CD4-positive, alpha-beta T cell (primary cell): ENCODE measurements around the gene VSTM2L. TPM values are rescaled to one million over a fixed set of nuclear protein-coding genes. Genes with fewer than 3 reads are reported as not detected.

Experiments used
- ATAC-seq: fragments of 200-7000 bp; cut with Tn5 transposase; one replicate; pipeline ENCODE4 v1.10.0; 2022; ENCODE audit warnings: mild to moderate bottlenecking; ENCODE audit not compliant: poor library complexity
- CTCF ChIA-PET: fragments of 350-600 bp; sonication (Branson Sonifier 250); formaldehyde crosslinking; loops from one replicate; lab custom pipeline; 2021; ENCODE audit warnings: antibody characterized with exemption, inconsistent platforms; lab: Charles Lee
- POLR2A ChIA-PET: fragments of 350-600 bp; sonication (Branson Sonifier 250); formaldehyde crosslinking; loops from one replicate; lab custom pipeline; 2021; ENCODE audit warnings: antibody characterized with exemption, inconsistent platforms; lab: Charles Lee
- DNase-seq, 14 experiments: peaks; one replicate each; pipeline ENCODE4 v3.0.0-alpha.2; 2013 to 2020; ENCODE audit warnings: mixed read lengths in 2 of 14
- H3K27ac ChIP-seq, 2 donors: one replicate each; pipeline versions ENCODE4 v1.5.1 to v1.7.0; 2013; ENCODE audit warnings: low read length in 2 of 2, low read depth in 1 of 2, mild to moderate bottlenecking in 1 of 2
- H3K27me3 ChIP-seq, 2 experiments: 1 replicate in 1 of 2; 2 replicates in 1 of 2; pipeline versions ENCODE4 v1.6.1 to v1.7.0; 2013; ENCODE audit warnings: low read length in 2 of 2, control low read depth in 1 of 2, mild to moderate bottlenecking in 1 of 2, moderate library complexity in 1 of 2; ENCODE audit not compliant: insufficient read depth in 2 of 2, control insufficient read depth in 1 of 2
- H3K36me3 ChIP-seq: one replicate; pipeline ENCODE4 v1.6.1; 2013; ENCODE audit warnings: low read length, control low read depth; ENCODE audit not compliant: insufficient read depth
- H3K4me1 ChIP-seq: one replicate; pipeline ENCODE4 v1.6.1; 2013; ENCODE audit warnings: low read length, control low read depth; ENCODE audit not compliant: insufficient read depth
- H3K4me3 ChIP-seq: one replicate; pipeline ENCODE4 v1.5.1; 2013; ENCODE audit warnings: mild to moderate bottlenecking, low read length, moderate library complexity
- H3K9me3 ChIP-seq, 2 experiments: 1 replicate in 1 of 2; 2 replicates in 1 of 2; pipeline versions ENCODE4 v1.6.1 to v1.7.0; 2013; ENCODE audit warnings: low read length in 2 of 2, mild to moderate bottlenecking in 2 of 2, control low read depth in 1 of 2, moderate library complexity in 1 of 2; ENCODE audit not compliant: control insufficient read depth in 1 of 2, insufficient read depth in 1 of 2
- H3K27ac Mint-ChIP-seq: one replicate; pipeline ENCODE4 v1.8.0; 2020; ENCODE audit warnings: mixed read lengths
- H3K27me3 Mint-ChIP-seq: one replicate; pipeline ENCODE4 v1.8.0; 2021; ENCODE audit warnings: mixed read lengths
- H3K36me3 Mint-ChIP-seq: one replicate; pipeline ENCODE4 v1.8.0; 2021; ENCODE audit warnings: low read depth, mixed read lengths
- H3K4me1 Mint-ChIP-seq: one replicate; pipeline ENCODE4 v1.8.0; 2021; ENCODE audit warnings: low read depth, mixed read lengths
- H3K4me3 Mint-ChIP-seq: one replicate; pipeline ENCODE4 v1.8.0; 2020; ENCODE audit warnings: mild to moderate bottlenecking, mixed read lengths
- H3K9me3 Mint-ChIP-seq: one replicate; pipeline ENCODE4 v1.8.0; 2020; ENCODE audit warnings: mixed read lengths
- CTCF ChIP-seq: fragments of 200-600 bp; IDR thresholded peaks from one replicate; pipeline ENCODE4 v1.8.0; 2022; ENCODE audit warnings: antibody characterized with exemption, mild to moderate bottlenecking
- intact Hi-C, 2 experiments: fragments of 100-400 bp; cut with DNase I in 1 of 2; cut with micrococcal nuclease in 1 of 2; formaldehyde crosslinking; loops; one replicate each; pipeline versions ENCODE4 v1.15.1 to v1.9.0; 2023 to 2025; cut with DNase I, micrococcal nuclease
- total RNA-seq, 174 experiments: library from RNA in 2 of 174; stranded (reverse) in 2 of 174; gene quantifications; one replicate each; pipeline ENCODE4 v1.2.3 and lab custom pipeline; 2021 to 2026

VSTM2L gene
- total RNA-seq, 2 experiments from 2014 or later, result not detected

GRCh38 chr20:37896932-37897548 is 5.9 kb upstream of the VSTM2L start:
- peaks cover 6% of the 10 kb centered on the region for H3K4me1 Mint-ChIP-seq
- intact Hi-C loops, result no loop called here
- H3K4me3 ChIP-seq, result no peak overlapping the region

GRCh38 chr20:37898233-37899104 is 4.5 kb upstream of the VSTM2L start:
- ChIA-PET POLR2A (interaction anchor here (1.1 kb wide), 1 partner anchor 9 kb away, joined by 3 read pairs; no protein-coding TSS in a partner anchor), CTCF (no interaction called here)
- Mint-ChIP-seq H3K4me3 (no peak overlapping the region), H3K27me3 (peaks cover 35% of the 10 kb centered on the region), H3K4me1 (peaks cover 10% of the 10 kb centered on the region), H3K27ac (no peak overlapping the region), H3K9me3 (no peaks in the 10 kb centered on the region), H3K36me3 (no peaks in the 10 kb centered on the region)
- Histone ChIP-seq H3K27ac (no peak overlapping the region), H3K9me3 (peaks cover 0 to 3% of the 10 kb centered on the region in 2 experiments), H3K4me3 (no peak overlapping the region), H3K4me1 (peaks cover 4% of the 10 kb centered on the region), H3K27me3 (peaks cover 20 to 29% of the 10 kb centered on the region in 2 experiments), H3K36me3 (no peaks in the 10 kb centered on the region)
- ATAC-seq (no peak), DNase-seq (no peak)
- no peak for TF ChIP-seq CTCF
- intact Hi-C loops, result no loop called here

More at GRCh38 chr20:37896932-37897548, 5.9 kb upstream of the VSTM2L start:
- H3K36me3 ChIP-seq, result no peaks in the 10 kb centered on the region
- peaks cover under 1% of the 10 kb centered on the region for H3K4me1 ChIP-seq
- peaks cover 29% of the 10 kb centered on the region for H3K27me3 Mint-ChIP-seq
- ATAC-seq, result no peak
- H3K27ac ChIP-seq, result no peak overlapping the region
- no peak overlapping the region for H3K4me3 Mint-ChIP-seq
- no peak overlapping the region for H3K27ac Mint-ChIP-seq
- peaks cover 0 to 3% of the 10 kb centered on the region in 2 experiments for H3K9me3 ChIP-seq
- ChIA-PET CTCF (no interaction called here), POLR2A (no interaction called here)
- no peaks in the 10 kb centered on the region for H3K36me3 Mint-ChIP-seq
- no peaks in the 10 kb centered on the region for H3K9me3 Mint-ChIP-seq
- H3K27me3 ChIP-seq, result peaks cover 15 to 18% of the 10 kb centered on the region in 2 experiments
- TF ChIP-seq CTCF, result no peak
- DNase-seq, result no peak

- no peak for TF ChIP-seq CTCF
- CTCF ChIA-PET, result no interaction called here
Measured at GRCh38 chr20:37899105-37900045, 3.6 kb upstream of the VSTM2L start.

More at GRCh38 chr20:37899105-37900045, 3.6 kb upstream of the VSTM2L start:
- DNase-seq (no peak), ATAC-seq (no peak)
- H3K4me3 ChIP-seq, result no peak overlapping the region
- no peaks in the 10 kb centered on the region for H3K36me3 Mint-ChIP-seq
- H3K4me1 ChIP-seq, result peaks cover 4% of the 10 kb centered on the region
- peaks cover 44% of the 10 kb centered on the region for H3K27me3 Mint-ChIP-seq
- no peaks in the 10 kb centered on the region for H3K36me3 ChIP-seq
- POLR2A ChIA-PET, result interaction anchor here (1.1 kb wide), 1 partner anchor 10 kb away, joined by 3 read pairs; no protein-coding TSS in a partner anchor
- no peaks in the 10 kb centered on the region for H3K9me3 Mint-ChIP-seq
- intact Hi-C loops, result no loop called here
- no peak overlapping the region for H3K27ac Mint-ChIP-seq
- H3K4me3 Mint-ChIP-seq, result no peak overlapping the region
- H3K4me1 Mint-ChIP-seq, result peaks cover 16% of the 10 kb centered on the region
- H3K27me3 ChIP-seq, result peaks cover 28 to 38% of the 10 kb centered on the region in 2 experiments
- H3K9me3 ChIP-seq, result peaks cover 0 to 7% of the 10 kb centered on the region in 2 experiments
- H3K27ac ChIP-seq, result no peak overlapping the region
